Measurements from ENCODE around the gene ZNF808. TPM values are rescaled to one million over a fixed set of nuclear protein-coding genes. Genes with fewer than 3 reads are reported as not detected.
"Not testable (repeated sequence)": the region's sequence is repeated elsewhere in the genome, so short reads cannot be mapped to it uniquely, and the experiment has no call there.

The ZNF808 gene
- total RNA-seq, 4 donors from 2014 or later = 11.3 to 18.7 (median 14.2) TPM

- H3K27ac ChIP-seq (replicated peaks in 1 of 4) = no peak overlapping the region
- H3K4me3 ChIP-seq = no peak overlapping the region
- peaks cover 5 to 27% (median 22%) of the 10 kb centered on the region in 4 donors for H3K36me3 ChIP-seq
- H3K9me3 ChIP-seq = no peaks in the 10 kb centered on the region
- no peaks in the 10 kb centered on the region for H3K27me3 ChIP-seq
- WGBS = 73% methylated on average over 3 of the region's 3 CpGs
- intact Hi-C loops (cut with DNase I) = no loop called here
- DNase-seq (ENCODE audit: extremely low spot score) = no peak
- TF ChIP-seq CTCF (IDR thresholded peaks at IDR 0.05) (no peak), EP300 (IDR thresholded peaks at IDR 0.05) (no peak), POLR2A (IDR thresholded peaks at IDR 0.05; ENCODE audit: low read depth) (no peak), POLR2AphosphoS5 (IDR thresholded peaks at IDR 0.05) (no peak)
- H3K4me1 ChIP-seq = peaks cover 14 to 23% (median 18%) of the 10 kb centered on the region in 4 donors
These were observed 71.8 kb downstream of the ZNF808 start for GRCh38 chr19:52599241-52599640.

GRCh38 chr19:52600639-52601024, 73.2 kb downstream of the ZNF808 start:
- peaks cover 5 to 17% (median 14%) of the 10 kb centered on the region in 4 donors for H3K36me3 ChIP-seq
- peak overlapping the region; percentile 65 to 82 (median 72) for H3K4me3 ChIP-seq
- peak overlapping the region; percentile 76 to 87 (median 82) for H3K27ac ChIP-seq (replicated peaks in 1 of 4)
- intact Hi-C loops (cut with DNase I) = loop anchor here (5.0 kb wide), 1 partner anchor 37 kb away; the partner anchor contains the start of gene ZNF83
- WGBS = 0% methylated on average over 14 of the region's 15 CpGs
- TF ChIP-seq POLR2A (IDR thresholded peaks at IDR 0.05; ENCODE audit: low read depth) = no peak
- peaks cover 14 to 23% (median 18%) of the 10 kb centered on the region in 4 donors for H3K4me1 ChIP-seq
- no peak for DNase-seq (ENCODE audit: extremely low spot score)
- H3K9me3 ChIP-seq = no peaks in the 10 kb centered on the region
- H3K27me3 ChIP-seq = no peaks in the 10 kb centered on the region

GRCh38 chr19:52601025-52601973, 73.8 kb downstream of the ZNF808 start:
- DNase-seq (ENCODE audit: extremely low spot score) = peak; percentile 98
- no peak for TF ChIP-seq POLR2A (IDR thresholded peaks at IDR 0.05; ENCODE audit: low read depth)
- peak; percentile 73 to 79 for TF ChIP-seq POLR2AphosphoS5 (IDR thresholded peaks at IDR 0.05)
- no peak for TF ChIP-seq EP300 (IDR thresholded peaks at IDR 0.05)
- peak; percentile 4 to 51 (median 38) for TF ChIP-seq CTCF (IDR thresholded peaks at IDR 0.05)
- WGBS = under 1% methylated on average over 35 of the region's 62 CpGs
- Histone ChIP-seq H3K4me3 (peak overlapping the region; percentile 65 to 82 (median 72)), H3K9me3 (no peaks in the 10 kb centered on the region), H3K27me3 (no peaks in the 10 kb centered on the region), H3K4me1 (peaks cover 14 to 23% (median 18%) of the 10 kb centered on the region in 4 donors), H3K27ac (replicated peaks in 1 of 4) (peak overlapping the region; percentile 76 to 87 (median 82)), H3K36me3 (peaks cover 5 to 10% (median 7%) of the 10 kb centered on the region in 4 donors)
- intact Hi-C loops (cut with DNase I) = loop anchor here (5.0 kb wide), 1 partner anchor 36 kb away; the partner anchor contains the start of gene ZNF83

GRCh38 chr19:52601974-52602366, 74.5 kb downstream of the ZNF808 start:
- 56% methylated on average over 3 of the region's 3 CpGs for WGBS
- peak overlapping the region; percentile 76 to 87 (median 82) for H3K27ac ChIP-seq (replicated peaks in 1 of 4)
- H3K9me3 ChIP-seq; H3K27me3 ChIP-seq; DNase-seq (ENCODE audit: extremely low spot score); H3K36me3 ChIP-seq: not testable (repeated sequence)
- intact Hi-C loops (cut with DNase I) = loop anchor here (5.0 kb wide), 1 partner anchor 35 kb away; the partner anchor contains the start of gene ZNF83
- H3K4me3 ChIP-seq = peak overlapping the region; percentile 65 to 82 (median 72)
- TF ChIP-seq CTCF (IDR thresholded peaks at IDR 0.05) = peak in 1 of 3 experiments; percentile 27
- H3K4me1 ChIP-seq = peaks cover 14 to 23% (median 18%) of the 10 kb centered on the region in 4 donors

GRCh38 chr19:52602941-52603340, 75.5 kb downstream of the ZNF808 start:
- Histone ChIP-seq H3K27me3 (no peaks in the 10 kb centered on the region), H3K27ac (replicated peaks in 1 of 4) (peak overlapping the region in 2 of 4 donors; percentile 42 to 84), H3K36me3 (no peaks in the 10 kb centered on the region), H3K4me3 (no peak overlapping the region), H3K4me1 (peaks cover 14 to 23% (median 18%) of the 10 kb centered on the region in 4 donors), H3K9me3 (no peaks in the 10 kb centered on the region)
- intact Hi-C loops (cut with DNase I) = loop anchor here (5.0 kb wide), 1 partner anchor 34 kb away; the partner anchor contains the start of gene ZNF83
- DNase-seq (ENCODE audit: extremely low spot score) = no peak
- TF ChIP-seq CTCF (IDR thresholded peaks at IDR 0.05) = no peak
- TF ChIP-seq POLR2AphosphoS5 (IDR thresholded peaks at IDR 0.05) = no peak
- TF ChIP-seq POLR2A (IDR thresholded peaks at IDR 0.05; ENCODE audit: low read depth) = no peak
- no peak for TF ChIP-seq EP300 (IDR thresholded peaks at IDR 0.05)
- 82% methylated on average over 2 of the region's 2 CpGs for WGBS

Measured in esophagus muscularis mucosa (tissue), 4 donors.